Stomach (tissue), 4 donors: ENCODE data around the gene RAMP1.

Experiments
- CTCF ChIP-seq, 7 experiments: fragments of 450-650 bp in 4 of 7; fragments of 200-600 bp in 3 of 7; sonication (generic) in 3 of 7; IDR thresholded peaks; one replicate each; pipeline ENCODE4 v1.5.1; 2016 to 2019; ENCODE audit warnings: antibody characterized with exemption in 7 of 7, control low read depth in 2 of 7, mild to moderate bottlenecking in 1 of 7
- EP300 ChIP-seq: sonication (generic); formaldehyde crosslinking; IDR thresholded peaks from one replicate; pipeline ENCODE4 v1.6.1; 2017; ENCODE audit warnings: antibody characterized with exemption
- POLR2A ChIP-seq, 4 donors: fragments of 450-650 bp; IDR thresholded peaks; one replicate each; pipeline ENCODE4 v1.6.1; 2016; ENCODE audit warnings: antibody characterized with exemption in 4 of 4, control low read depth in 2 of 4, mild to moderate bottlenecking in 1 of 4, moderate library complexity in 1 of 4
- POLR2AphosphoS5 ChIP-seq, 3 donors: sonication (generic); formaldehyde crosslinking; IDR thresholded peaks; one replicate each; pipeline ENCODE4 v1.6.1; 2016; ENCODE audit warnings: antibody characterized with exemption in 3 of 3

GRCh38 chr2:237943395-237944094 is 84.1 kb downstream of the RAMP1 start:
- TF ChIP-seq CTCF (IDR thresholded peaks at IDR 0.05): no peak
- TF ChIP-seq EP300: no peak
- TF ChIP-seq POLR2AphosphoS5 (IDR thresholded peaks at IDR 0.05): no peak
- no peak for TF ChIP-seq POLR2A (IDR thresholded peaks at IDR 0.05)
